Endodermal cell (in vitro differentiated cells): ENCODE results near the gene DGKZ. TPM values are rescaled to one million over a fixed set of nuclear protein-coding genes. Genes with fewer than 3 reads are reported as not detected.
A peak's percentile ranks its signal among the peaks of the same experiment; 100 is the strongest.

Experiments used
- DNase-seq: peaks from one replicate; pipeline ENCODE4 v3.0.0-alpha.2; 2017
- H3K27ac ChIP-seq: 2 replicates; pipeline ENCODE4 v1.5.1; 2013; ENCODE audit warnings: mild to moderate bottlenecking, low read depth, low read length, moderate library complexity
- H3K27me3 ChIP-seq: 2 replicates; pipeline ENCODE4 v1.6.1; 2013; ENCODE audit warnings: mild to moderate bottlenecking, low read length, moderate library complexity; ENCODE audit not compliant: insufficient read depth, control insufficient read depth, poor library complexity, severe bottlenecking
- H3K36me3 ChIP-seq: 2 replicates; pipeline ENCODE4 v1.7.0; 2013; ENCODE audit warnings: mild to moderate bottlenecking, low read length, moderate library complexity; ENCODE audit not compliant: control insufficient read depth, insufficient read depth
- H3K4me1 ChIP-seq: one replicate; pipeline ENCODE4 v1.7.0; 2013; ENCODE audit warnings: low read length; ENCODE audit not compliant: control insufficient read depth, insufficient read depth
- H3K4me3 ChIP-seq: 2 replicates; pipeline ENCODE4 v1.5.1; 2013; ENCODE audit warnings: mild to moderate bottlenecking, low read length, moderate library complexity
- H3K9ac ChIP-seq: 2 replicates; pipeline ENCODE4 v1.6.1; 2013; ENCODE audit warnings: mild to moderate bottlenecking, low read length, moderate library complexity; ENCODE audit not compliant: poor library complexity, severe bottlenecking; ENCODE audit errors: extremely low read depth
- H3K9me3 ChIP-seq: 2 replicates; pipeline ENCODE4 v1.6.1; 2013; ENCODE audit warnings: mild to moderate bottlenecking, low read length, moderate library complexity; ENCODE audit not compliant: control insufficient read depth
- H3K27ac Mint-ChIP-seq: 2 replicates; pipeline ENCODE4 v1.8.0; 2020; ENCODE audit warnings: mixed read lengths
- H3K27me3 Mint-ChIP-seq: 2 replicates; pipeline ENCODE4 v1.8.0; 2021; ENCODE audit warnings: mild to moderate bottlenecking, mixed read lengths; ENCODE audit not compliant: insufficient read depth
- H3K36me3 Mint-ChIP-seq: 2 replicates; pipeline ENCODE4 v1.8.0; 2020; ENCODE audit warnings: low read depth, mixed read lengths
- H3K4me1 Mint-ChIP-seq: 2 replicates; pipeline ENCODE4 v1.8.0; 2020; ENCODE audit warnings: mixed read lengths
- H3K4me3 Mint-ChIP-seq: 2 replicates; pipeline ENCODE4 v1.8.0; 2020; ENCODE audit warnings: mild to moderate bottlenecking, moderate library complexity, mixed read lengths
- H3K9me3 Mint-ChIP-seq: 2 replicates; pipeline ENCODE4 v1.8.0; 2020; ENCODE audit warnings: mild to moderate bottlenecking, mixed read lengths
- WGBS, 2 experiments: methylation state at CpG; one replicate each; pipeline versions ENCODE4 v1.1.5 to v1.1.7; 2013; ENCODE audit warnings: missing lambda C conversion rate in 2 of 2, mixed read lengths in 1 of 2; ENCODE audit not compliant: insufficient coverage in 1 of 2, insufficient read length in 1 of 2; 5-methylcytosine and 5-hydroxymethylcytosine counted together
- total RNA-seq, 2 donors: library from RNA; stranded (reverse); fragmentation: NEBNext Ultra II Directional in 1 of 2; extraction: Animal tissue kit (Norgen Biotek cat#: 25700) in 1 of 2; gene quantifications; 2 replicates in 1 of 2; 3 replicates in 1 of 2; pipeline ENCODE4 v1.2.1, GENCODE V29; 2021
- TF ChIP-seq, protein P1 (sequence below): fragments of 200-600 bp; sonication (generic); conservative IDR thresholded peaks from 2 replicates; pipeline ENCODE4 v1.5.0; 2021; ENCODE audit warnings: antibody characterized with exemption, mild to moderate bottlenecking

DGKZ gene
- total RNA-seq, 2 donors from 2014 or later: 49.6 to 57.3 TPM

DNA sequence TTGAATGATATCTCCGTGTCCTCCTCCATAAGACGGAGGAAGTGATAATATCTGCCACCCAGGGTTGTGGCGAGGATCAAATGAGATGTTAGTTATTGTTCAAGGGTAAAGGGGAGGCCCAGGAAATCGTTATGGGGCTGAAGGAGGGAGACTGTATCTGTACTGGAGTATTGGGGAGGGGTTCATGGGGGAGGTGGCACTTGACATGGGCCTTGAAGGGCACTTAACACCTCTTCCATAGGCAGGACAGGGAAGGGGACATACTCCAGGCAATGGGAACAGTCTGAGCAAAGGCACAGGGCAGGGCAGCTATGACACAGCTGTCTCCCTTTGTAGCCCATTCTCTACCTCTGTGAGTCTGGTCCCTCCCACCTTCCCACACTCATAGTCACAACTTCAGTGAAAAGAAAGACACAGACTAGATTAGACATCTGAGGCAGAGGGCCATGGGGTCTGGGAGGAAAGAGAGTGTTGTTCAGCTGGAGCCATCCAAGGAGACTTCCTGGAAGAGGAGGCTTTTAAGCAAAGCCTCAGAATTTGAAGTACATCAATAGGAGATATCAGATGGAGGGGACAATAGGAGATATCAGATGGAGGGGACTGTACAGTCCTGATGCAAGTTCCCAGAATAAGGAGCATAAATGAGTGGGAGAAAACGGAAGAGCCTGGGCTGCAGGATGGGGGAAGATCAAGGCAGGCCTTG lies 15.8 kb upstream of the DGKZ start:
- no peak overlapping the region for H3K27ac ChIP-seq
- Mint-ChIP-seq H3K9me3 (no peaks in the 10 kb centered on the region), H3K27ac (no peak overlapping the region), H3K4me3 (peak overlapping the region; percentile 50), H3K27me3 (peaks cover 79% of the 10 kb centered on the region), H3K36me3 (no peaks in the 10 kb centered on the region), H3K4me1 (peaks cover 15% of the 10 kb centered on the region)
- H3K9ac ChIP-seq: no peak overlapping the region
- DNase-seq: no peak
- no peaks in the 10 kb centered on the region for H3K9me3 ChIP-seq
- peaks cover 6% of the 10 kb centered on the region for H3K4me1 ChIP-seq
- 82 to 87% methylated on average over 3 to 5 of the region's 5 CpGs for WGBS, 2 experiments
- H3K4me3 ChIP-seq: no peak overlapping the region
- TF ChIP-seq, protein P1, sequence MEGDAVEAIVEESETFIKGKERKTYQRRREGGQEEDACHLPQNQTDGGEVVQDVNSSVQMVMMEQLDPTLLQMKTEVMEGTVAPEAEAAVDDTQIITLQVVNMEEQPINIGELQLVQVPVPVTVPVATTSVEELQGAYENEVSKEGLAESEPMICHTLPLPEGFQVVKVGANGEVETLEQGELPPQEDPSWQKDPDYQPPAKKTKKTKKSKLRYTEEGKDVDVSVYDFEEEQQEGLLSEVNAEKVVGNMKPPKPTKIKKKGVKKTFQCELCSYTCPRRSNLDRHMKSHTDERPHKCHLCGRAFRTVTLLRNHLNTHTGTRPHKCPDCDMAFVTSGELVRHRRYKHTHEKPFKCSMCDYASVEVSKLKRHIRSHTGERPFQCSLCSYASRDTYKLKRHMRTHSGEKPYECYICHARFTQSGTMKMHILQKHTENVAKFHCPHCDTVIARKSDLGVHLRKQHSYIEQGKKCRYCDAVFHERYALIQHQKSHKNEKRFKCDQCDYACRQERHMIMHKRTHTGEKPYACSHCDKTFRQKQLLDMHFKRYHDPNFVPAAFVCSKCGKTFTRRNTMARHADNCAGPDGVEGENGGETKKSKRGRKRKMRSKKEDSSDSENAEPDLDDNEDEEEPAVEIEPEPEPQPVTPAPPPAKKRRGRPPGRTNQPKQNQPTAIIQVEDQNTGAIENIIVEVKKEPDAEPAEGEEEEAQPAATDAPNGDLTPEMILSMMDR: no peak
- H3K27me3 ChIP-seq: peaks cover 69% of the 10 kb centered on the region
- H3K36me3 ChIP-seq: no peaks in the 10 kb centered on the region

GRCh38 chr11:46332093-46332567 lies 15.1 kb upstream of the DGKZ start:
- Mint-ChIP-seq H3K36me3 (no peaks in the 10 kb centered on the region), H3K27me3 (peaks cover 81% of the 10 kb centered on the region), H3K27ac (no peak overlapping the region), H3K9me3 (no peaks in the 10 kb centered on the region), H3K4me1 (peaks cover 15% of the 10 kb centered on the region), H3K4me3 (peak overlapping the region; percentile 50)
- no peaks in the 10 kb centered on the region for H3K36me3 ChIP-seq
- H3K27ac ChIP-seq: no peak overlapping the region
- TF ChIP-seq, protein P1: no peak
- H3K9me3 ChIP-seq: no peaks in the 10 kb centered on the region
- WGBS, 2 experiments: 32 to 45% methylated on average over 7 to 8 of the region's 8 CpGs
- H3K4me1 ChIP-seq: peaks cover 6% of the 10 kb centered on the region
- H3K4me3 ChIP-seq: peak overlapping the region; percentile 66
- DNase-seq: no peak
- H3K27me3 ChIP-seq: peaks cover 73% of the 10 kb centered on the region
- no peak overlapping the region for H3K9ac ChIP-seq

GRCh38 chr11:46332568-46333393 lies 14.5 kb upstream of the DGKZ start:
- peak overlapping the region; percentile 50 for H3K4me3 Mint-ChIP-seq
- peaks cover 84% of the 10 kb centered on the region for H3K27me3 Mint-ChIP-seq

More at GRCh38 chr11:46332568-46333393, 14.5 kb upstream of the DGKZ start:
- 2% methylated on average over 48 to 99 of the region's 99 CpGs for WGBS, 2 experiments
- TF ChIP-seq, protein P1: no peak
- DNase-seq: peak; percentile 81
- H3K36me3 ChIP-seq: no peaks in the 10 kb centered on the region
- Mint-ChIP-seq H3K4me1 (peaks cover 17% of the 10 kb centered on the region), H3K27ac (no peak overlapping the region), H3K36me3 (no peaks in the 10 kb centered on the region), H3K9me3 (no peaks in the 10 kb centered on the region)
- peak overlapping the region; percentile 66 for H3K4me3 ChIP-seq
- H3K9ac ChIP-seq: no peak overlapping the region
- H3K4me1 ChIP-seq: peaks cover 6% of the 10 kb centered on the region
- H3K27ac ChIP-seq: no peak overlapping the region
- no peaks in the 10 kb centered on the region for H3K9me3 ChIP-seq
- H3K27me3 ChIP-seq: peaks cover 73% of the 10 kb centered on the region
